Measurements from ENCODE around the gene NUDT1.

Gene NUDT1

DNA sequence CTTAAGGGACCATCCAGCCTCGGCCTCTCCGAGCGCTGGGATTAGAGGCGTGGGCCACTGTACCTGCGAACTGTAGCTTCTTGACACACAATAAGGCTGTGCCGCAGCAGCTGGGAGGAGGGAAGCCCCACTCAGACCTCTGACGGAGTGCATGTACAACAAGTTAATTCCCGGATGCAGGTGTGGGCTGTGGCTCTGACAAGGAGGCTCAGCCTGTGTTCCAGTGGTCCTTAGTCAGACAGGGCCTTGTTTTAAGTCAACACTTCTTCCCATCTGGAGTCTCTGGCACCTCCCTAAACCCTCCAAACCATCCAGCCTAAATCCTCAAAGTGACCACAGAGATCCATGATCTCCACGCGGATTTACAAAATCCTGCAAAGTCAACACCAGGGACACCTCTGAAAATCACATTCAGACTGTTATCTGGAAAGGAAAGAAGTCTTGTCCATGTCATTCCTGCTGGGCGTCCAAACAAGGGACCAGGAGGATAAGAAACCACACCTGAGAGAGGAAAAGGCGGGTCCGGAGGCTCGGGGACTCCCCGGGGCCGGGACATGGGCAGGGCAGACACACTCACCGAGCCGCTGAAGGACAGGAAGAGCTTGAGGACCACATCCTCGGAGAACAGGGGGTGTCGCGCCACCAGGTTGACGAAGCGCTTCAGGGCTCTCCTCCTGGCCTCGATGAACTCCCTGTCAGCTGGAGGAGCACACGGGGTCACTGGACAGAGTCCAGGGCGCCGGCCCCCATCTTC lies 29.4 kb downstream of the NUDT1 start:
- H3K4me3 ChIP-seq (ENCODE audit: insufficient read depth, low read length, poor library complexity, severe bottlenecking): no peak overlapping the region
- TF ChIP-seq EZH2phosphoT487 (conservative IDR thresholded peaks at IDR 0.05; ENCODE audit: low read length): no peak
- no peak for TF ChIP-seq CTCF (IDR thresholded peaks at IDR 0.05; ENCODE audit: insufficient read depth, low read length, poor library complexity, severe bottlenecking)
- H4K20me1 ChIP-seq (ENCODE audit: low read depth, low read length): no peaks in the 10 kb centered on the region
- H3K4me2 ChIP-seq (ENCODE audit: low read depth, low read length, poor library complexity, severe bottlenecking): no peak overlapping the region
- no peaks in the 10 kb centered on the region for H3K9me3 ChIP-seq (ENCODE audit: insufficient read depth, low read length)
- H3F3A ChIP-seq (ENCODE audit: insufficient read depth): no peaks in the 10 kb centered on the region
- H3K27ac ChIP-seq (ENCODE audit: low read depth, low read length): no peak overlapping the region
- H3K36me3 ChIP-seq (ENCODE audit: low read length): no peaks in the 10 kb centered on the region
- H3K79me2 ChIP-seq (ENCODE audit: insufficient read depth, low read length): no peaks in the 10 kb centered on the region
- no peaks in the 10 kb centered on the region for H3K9me2 ChIP-seq (replicated peaks; ENCODE audit: insufficient read depth, low read length)
- no peak overlapping the region for H2AFZ ChIP-seq (ENCODE audit: low read depth, low read length, severe bottlenecking)
- no peaks in the 10 kb centered on the region for H3K27me3 ChIP-seq (ENCODE audit: low read length)
- H3K9ac ChIP-seq (ENCODE audit: low read length): no peak overlapping the region

GRCh38 chr7:2272031-2272430 lies 30.0 kb downstream of the NUDT1 start:
- H3K27ac ChIP-seq (ENCODE audit: low read depth, low read length): no peak overlapping the region

GRCh38 chr7:2273866-2274265 lies 31.8 kb downstream of the NUDT1 start:
- Histone ChIP-seq H3K9me3 (ENCODE audit: insufficient read depth, low read length) (no peaks in the 10 kb centered on the region), H3K9me2 (replicated peaks; ENCODE audit: insufficient read depth, low read length) (no peaks in the 10 kb centered on the region), H3K4me2 (ENCODE audit: low read depth, low read length, poor library complexity, severe bottlenecking) (no peak overlapping the region), H3F3A (ENCODE audit: insufficient read depth) (no peaks in the 10 kb centered on the region), H3K4me3 (ENCODE audit: insufficient read depth, low read length, poor library complexity, severe bottlenecking) (no peak overlapping the region), H3K79me2 (ENCODE audit: insufficient read depth, low read length) (no peaks in the 10 kb centered on the region), H4K20me1 (ENCODE audit: low read depth, low read length) (no peaks in the 10 kb centered on the region; the same call in 1 of the 2 replicates), H3K27ac (ENCODE audit: low read depth, low read length) (no peak overlapping the region), H3K27me3 (ENCODE audit: low read length) (no peaks in the 10 kb centered on the region), H2AFZ (ENCODE audit: low read depth, low read length, severe bottlenecking) (no peak overlapping the region), H3K36me3 (ENCODE audit: low read length) (no peaks in the 10 kb centered on the region), H3K9ac (ENCODE audit: low read length) (no peak overlapping the region)
- TF ChIP-seq EZH2phosphoT487 (conservative IDR thresholded peaks at IDR 0.05; ENCODE audit: low read length) (no peak), CTCF (IDR thresholded peaks at IDR 0.05; ENCODE audit: insufficient read depth, low read length, poor library complexity, severe bottlenecking) (no peak)

More at GRCh38 chr7:2272031-2272430, 30.0 kb downstream of the NUDT1 start:
- no peak overlapping the region for H3K4me3 ChIP-seq (ENCODE audit: insufficient read depth, low read length, poor library complexity, severe bottlenecking)
- no peak for TF ChIP-seq CTCF (IDR thresholded peaks at IDR 0.05; ENCODE audit: insufficient read depth, low read length, poor library complexity, severe bottlenecking)
- no peak for TF ChIP-seq EZH2phosphoT487 (conservative IDR thresholded peaks at IDR 0.05; ENCODE audit: low read length)
- H4K20me1 ChIP-seq (ENCODE audit: low read depth, low read length): no peaks in the 10 kb centered on the region; the same call in 1 of the 2 replicates
- H3K9me2 ChIP-seq (replicated peaks; ENCODE audit: insufficient read depth, low read length): no peaks in the 10 kb centered on the region
- no peaks in the 10 kb centered on the region for H3K27me3 ChIP-seq (ENCODE audit: low read length)
- H3K9ac ChIP-seq (ENCODE audit: low read length): no peak overlapping the region
- no peaks in the 10 kb centered on the region for H3K79me2 ChIP-seq (ENCODE audit: insufficient read depth, low read length)
- H2AFZ ChIP-seq (ENCODE audit: low read depth, low read length, severe bottlenecking): no peak overlapping the region
- H3K36me3 ChIP-seq (ENCODE audit: low read length): no peaks in the 10 kb centered on the region
- H3K9me3 ChIP-seq (ENCODE audit: insufficient read depth, low read length): no peaks in the 10 kb centered on the region
- no peak overlapping the region for H3K4me2 ChIP-seq (ENCODE audit: low read depth, low read length, poor library complexity, severe bottlenecking)
- H3F3A ChIP-seq (ENCODE audit: insufficient read depth): no peaks in the 10 kb centered on the region

Measured in SU-DHL-6 (cell line).